Umbilical cord (tissue), 2 donors: Measurements from ENCODE around the gene CHTF8. TPM values are rescaled to one million over a fixed set of nuclear protein-coding genes. Genes with fewer than 3 reads are reported as not detected.
"Not testable (repeated sequence)": the region's sequence is repeated elsewhere in the genome, so short reads cannot be mapped to it uniquely, and the experiment has no call there.

Experiments used
- DNase-seq: peaks from one replicate; pipeline ENCODE4 v3.0.0-alpha.2; 2015; ENCODE audit warnings: low spot score
- total RNA-seq: library from RNA; depleted of rRNA; stranded (reverse); fragments of >200 nt; gene quantifications from one replicate; pipeline ENCODE4 v1.2.3, GENCODE V29; 2014; ENCODE audit warnings: low replicate concordance; ENCODE audit not compliant: insufficient read depth

The CHTF8 gene
- 46.5 TPM for total RNA-seq

- peak; percentile 90 for DNase-seq
Observed at GRCh38 chr16:69132424-69133252, at the start of gene CHTF8, which contains the start of gene UTP4. CHTF8 (minus strand) TSS chr16:69132588; CDS start chr16:69121458, 11,130 bp downstream. UTP4 (plus strand) TSS chr16:69132649; CDS start chr16:69133460, 811 bp downstream.

GRCh38 chr16:69180011-69180338 lies 47.6 kb upstream of the CHTF8 start:
- DNase-seq: no peak

- peak; percentile 91 for DNase-seq
Observed at GRCh38 chr16:69179328-69180010, 47.1 kb upstream of the CHTF8 start.

GRCh38 chr16:69176033-69176800 lies 43.8 kb upstream of the CHTF8 start:
- peak; percentile 21 for DNase-seq

GRCh38 chr16:69171325-69172084 lies 39.1 kb upstream of the CHTF8 start:
- peak; percentile 87 for DNase-seq

- DNase-seq: no peak
Observed at GRCh38 chr16:69169607-69170352, 37.4 kb upstream of the CHTF8 start.

- DNase-seq: no peak
Observed at GRCh38 chr16:69169051-69169450, 36.7 kb upstream of the CHTF8 start.

GRCh38 chr16:69166946-69167930 lies 34.9 kb upstream of the CHTF8 start:
- no peak for DNase-seq

GRCh38 chr16:69166221-69166833 lies 33.9 kb upstream of the CHTF8 start:
- no peak for DNase-seq

- no peak for DNase-seq
Observed at GRCh38 chr16:69165584-69165983, 33.2 kb upstream of the CHTF8 start.

- no peak for DNase-seq
Observed at GRCh38 chr16:69160192-69160591, 27.8 kb upstream of the CHTF8 start.

- DNase-seq: no peak
Observed at GRCh38 chr16:69157196-69157595, 24.8 kb upstream of the CHTF8 start.

- peak; percentile 86 for DNase-seq
Observed at GRCh38 chr16:69150146-69150865, 17.9 kb upstream of the CHTF8 start.

GRCh38 chr16:69149621-69150020 lies 17.2 kb upstream of the CHTF8 start:
- DNase-seq: not testable (repeated sequence)

- peak; percentile 76 for DNase-seq
Observed at GRCh38 chr16:69145658-69146057, 13.3 kb upstream of the CHTF8 start.

- DNase-seq: no peak
Observed at GRCh38 chr16:69143116-69143515, 10.7 kb upstream of the CHTF8 start.

- DNase-seq: no peak
Observed at GRCh38 chr16:69141936-69142335, 9.5 kb upstream of the CHTF8 start.

- DNase-seq: no peak
Observed at GRCh38 chr16:69141014-69141413, 8.6 kb upstream of the CHTF8 start.
